Calu3 (cell line): ENCODE measurements around the gene TMEM203. TPM values are rescaled to one million over a fixed set of nuclear protein-coding genes. Genes with fewer than 3 reads are reported as not detected.

Source experiments
- BruUV-seq: library from RNA; stranded (reverse); fragments of 400-500 nt; replicated peaks from 2 replicates; lab custom pipeline; 2021; lab: Mats Ljungman, UMichigan
- CTCF ChIA-PET: fragments of 300-600 bp; sonication (Branson Sonifier 250); formaldehyde crosslinking; loops from one replicate; lab custom pipeline; 2022; ENCODE audit warnings: antibody characterized with exemption; lab: Charles Lee
- DNase-seq: peaks from one replicate; pipeline ENCODE4 v3.0.0; 2022
- H3K27ac Mint-ChIP-seq: one replicate; pipeline ENCODE4 v1.8.0; 2022; ENCODE audit warnings: mixed read lengths; ENCODE audit not compliant: unreplicated experiment
- H3K27me3 Mint-ChIP-seq: one replicate; pipeline ENCODE4 v1.8.0; 2022; ENCODE audit warnings: mixed read lengths; ENCODE audit not compliant: unreplicated experiment
- H3K36me3 Mint-ChIP-seq: one replicate; pipeline ENCODE4 v1.8.0; 2022; ENCODE audit warnings: mild to moderate bottlenecking, moderate library complexity, mixed read lengths; ENCODE audit not compliant: insufficient read depth, unreplicated experiment
- H3K4me1 Mint-ChIP-seq: one replicate; pipeline ENCODE4 v1.8.0; 2022; ENCODE audit warnings: mild to moderate bottlenecking, low read depth, mixed read lengths; ENCODE audit not compliant: unreplicated experiment
- H3K4me3 Mint-ChIP-seq: one replicate; pipeline ENCODE4 v1.8.0; 2022; ENCODE audit warnings: mild to moderate bottlenecking, low read depth, moderate library complexity, mixed read lengths; ENCODE audit not compliant: unreplicated experiment
- H3K9me3 Mint-ChIP-seq: one replicate; pipeline ENCODE4 v1.8.0; 2022; ENCODE audit warnings: low read depth, mixed read lengths; ENCODE audit not compliant: unreplicated experiment
- CTCF ChIP-seq: fragments of 200-600 bp; IDR thresholded peaks from one replicate; pipeline ENCODE4 v1.8.0; 2022; ENCODE audit warnings: antibody characterized with exemption; ENCODE audit not compliant: unreplicated experiment
- intact Hi-C: fragments of 100-400 bp; cut with micrococcal nuclease; formaldehyde crosslinking; loops from one replicate; pipeline ENCODE4 v1.10.0; 2022; ENCODE audit not compliant: unreplicated experiment
- microRNA-seq: library from miRNA; unstranded; fragments of <30 nt; microRNA quantifications from one replicate; pipeline ENCODE4 v1.2.0, GENCODE V29; 2022
- total RNA-seq: library from RNA; stranded (reverse); gene quantifications from 2 replicates; pipeline ENCODE4 v1.2.3, GENCODE V29; 2022

TMEM203 gene
- total RNA-seq, 1 experiment from 2014 or later, result 25.4 TPM

DNA sequence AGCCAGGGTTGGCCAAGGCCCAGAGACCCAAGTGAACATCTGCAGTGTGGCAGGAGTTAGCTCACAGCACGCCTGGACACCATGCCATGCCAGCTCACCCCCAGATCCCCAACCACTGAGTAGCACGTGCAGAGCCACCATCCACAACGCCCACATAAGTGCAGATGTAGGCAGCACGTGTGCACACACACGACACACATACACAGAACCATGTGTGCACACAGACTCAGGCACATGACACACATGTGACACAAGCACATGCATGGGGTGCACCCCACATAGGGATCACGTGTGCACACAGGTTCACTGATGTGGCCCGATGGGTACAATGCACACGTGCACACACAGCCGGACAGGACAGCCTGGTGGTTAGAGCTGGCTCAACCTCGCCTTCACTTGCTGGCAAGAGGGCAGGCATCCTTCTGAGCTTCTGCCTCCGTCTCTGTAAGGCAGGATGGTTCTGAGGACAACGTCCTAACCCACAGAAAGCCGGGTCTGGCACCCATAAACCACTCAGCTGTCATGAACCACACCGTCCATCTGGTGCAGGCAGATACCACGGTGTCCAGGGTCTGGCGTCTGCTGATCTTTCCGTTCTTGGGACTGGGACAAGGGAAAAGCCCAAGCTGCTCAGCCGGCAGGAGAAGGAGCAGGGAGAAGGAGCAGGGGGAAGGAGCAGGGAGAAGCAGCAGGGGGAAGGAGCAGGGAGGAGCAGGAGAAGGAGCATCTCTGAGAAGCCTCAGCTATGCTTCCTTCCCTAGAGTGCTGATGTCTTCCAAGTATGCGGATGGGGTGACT lies 47.6 kb downstream of the TMEM203 start:
- no peak for DNase-seq
- intact Hi-C loops, result no loop called here
- no peak for TF ChIP-seq CTCF
- CTCF ChIA-PET, result no interaction called here
- no TSS peak for BruUV-seq
- H3K27ac Mint-ChIP-seq, result no peak overlapping the region
- no peak overlapping the region for H3K4me3 Mint-ChIP-seq
- peaks cover 47% of the 10 kb centered on the region for H3K27me3 Mint-ChIP-seq
- peaks cover 14% of the 10 kb centered on the region for H3K4me1 Mint-ChIP-seq
- H3K36me3 Mint-ChIP-seq, result peaks cover 5% of the 10 kb centered on the region
- no peaks in the 10 kb centered on the region for H3K9me3 Mint-ChIP-seq

DNA sequence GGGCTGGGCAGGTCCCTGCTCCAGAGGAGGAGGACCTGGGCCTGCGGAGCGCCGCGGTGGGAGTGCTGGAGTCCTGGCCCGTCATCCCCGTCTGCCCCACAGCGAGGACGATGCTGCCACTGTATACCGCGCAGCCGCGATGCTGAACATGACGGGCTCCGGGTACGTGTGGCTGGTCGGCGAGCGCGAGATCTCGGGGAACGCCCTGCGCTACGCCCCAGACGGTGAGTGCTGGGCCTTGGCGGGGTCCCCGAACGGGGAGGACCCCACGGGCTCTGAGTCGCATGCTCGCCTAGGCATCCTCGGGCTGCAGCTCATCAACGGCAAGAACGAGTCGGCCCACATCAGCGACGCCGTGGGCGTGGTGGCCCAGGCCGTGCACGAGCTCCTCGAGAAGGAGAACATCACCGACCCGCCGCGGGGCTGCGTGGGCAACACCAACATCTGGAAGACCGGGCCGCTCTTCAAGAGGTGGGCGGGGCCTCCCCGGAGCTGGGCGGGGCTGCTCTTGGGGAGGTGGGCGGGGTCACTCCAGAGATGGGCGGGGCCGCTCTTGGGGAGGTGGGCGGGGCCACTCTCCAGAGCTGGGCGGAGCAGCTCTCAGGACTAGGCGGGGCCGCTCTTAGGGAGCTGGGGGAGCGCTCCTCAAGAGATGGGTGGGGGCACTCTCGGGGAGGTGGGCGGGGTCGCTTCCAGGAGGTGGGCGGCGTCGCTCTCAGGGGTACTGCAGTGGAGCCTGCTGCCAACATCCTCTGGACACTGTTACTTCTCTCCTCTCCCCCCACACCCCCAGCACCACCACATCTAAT lies 48.7 kb downstream of the TMEM203 start:
- no peak overlapping the region for H3K27ac Mint-ChIP-seq
- H3K4me3 Mint-ChIP-seq, result no peak overlapping the region
- CTCF ChIA-PET, result interaction anchor here (0.6 to 0.7 kb wide), 2 partner anchors 28 to 434 kb away, joined by 3 to 5 read pairs; no protein-coding TSS in a partner anchor
- H3K36me3 Mint-ChIP-seq, result peaks cover 5% of the 10 kb centered on the region
- DNase-seq, result no peak
- no TSS peak for BruUV-seq
- peaks cover 14% of the 10 kb centered on the region for H3K4me1 Mint-ChIP-seq
- H3K27me3 Mint-ChIP-seq, result peaks cover 44% of the 10 kb centered on the region
- H3K9me3 Mint-ChIP-seq, result no peaks in the 10 kb centered on the region
- intact Hi-C loops, result no loop called here
- no peak for TF ChIP-seq CTCF

Small RNA genes lying within 50 kb of the gene (microRNA-seq; reads per million reads assigned to microRNA genes)
- gene MIR3621, result not detected

Other genes starting within 250 kb of the TMEM203 start
- gene PTGDS, start 228.1 kb downstream of the TMEM203 start, total RNA-seq, result not detected in 2 replicates
- 0.22 TPM in 1 of 2 replicates, not detected in the other for gene LCNL1, start 222.7 kb downstream of the TMEM203 start, total RNA-seq
- gene PAXX, start 213.2 kb downstream of the TMEM203 start, total RNA-seq, result 38.3 and 43.7 TPM in 2 replicates
- 0.35 and 0.91 TPM in 2 replicates for gene CLIC3, start 209.1 kb downstream of the TMEM203 start, total RNA-seq
- 47.6 and 50.7 TPM in 2 replicates for gene ABCA2, start 177.4 kb downstream of the TMEM203 start, total RNA-seq
- gene FUT7, start 173.6 kb downstream of the TMEM203 start, total RNA-seq, result not detected in 2 replicates
- 65.2 and 78.6 TPM in 2 replicates for gene NPDC1, start 159.5 kb downstream of the TMEM203 start, total RNA-seq
- 3.8 and 5.8 TPM in 2 replicates for gene ENTPD2, start 151.6 kb downstream of the TMEM203 start, total RNA-seq
- 38.4 and 41.1 TPM in 2 replicates for gene SAPCD2, start 135.1 kb downstream of the TMEM203 start, total RNA-seq
- gene UAP1L1, start 128.1 kb downstream of the TMEM203 start, total RNA-seq, result 9.1 and 10.8 TPM in 2 replicates
- gene MAN1B1, start 118.7 kb downstream of the TMEM203 start, total RNA-seq, result 61.4 and 65.6 TPM in 2 replicates
- gene DPP7, start 90.9 kb downstream of the TMEM203 start, total RNA-seq, result 51.6 and 76.8 TPM in 2 replicates
- gene GRIN1, start 66.5 kb downstream of the TMEM203 start, total RNA-seq, result 0.24 and 0.54 TPM in 2 replicates
- gene LRRC26, start 35.6 kb downstream of the TMEM203 start, total RNA-seq, result 0.52 and 0.98 TPM in 2 replicates
- not detected in 2 replicates for gene TMEM210, start 33.6 kb downstream of the TMEM203 start, total RNA-seq
- gene ANAPC2, start 17.1 kb downstream of the TMEM203 start, total RNA-seq, result 49.4 and 51.4 TPM in 2 replicates
- 41.9 and 44.1 TPM in 2 replicates for gene SSNA1, start 17.0 kb downstream of the TMEM203 start, total RNA-seq
- 18.3 and 20.3 TPM in 2 replicates for gene TPRN, start 4.9 kb downstream of the TMEM203 start, total RNA-seq
- 26.4 and 27.7 TPM in 2 replicates for gene NDOR1, start 52 bp upstream of the TMEM203 start, total RNA-seq
- 10.1 and 14.2 TPM in 2 replicates for gene RNF208, start 16.6 kb upstream of the TMEM203 start, total RNA-seq
- gene CYSRT1, start 19.5 kb upstream of the TMEM203 start, total RNA-seq, result 3.0 and 3.6 TPM in 2 replicates
- gene RNF224, start 21.9 kb upstream of the TMEM203 start, total RNA-seq, result 1.6 and 1.7 TPM in 2 replicates
- 0.26 and 0.34 TPM in 2 replicates for gene SLC34A3, start 25.3 kb upstream of the TMEM203 start, total RNA-seq
- gene TUBB4B, start 35.6 kb upstream of the TMEM203 start, total RNA-seq, result 360 and 383 TPM in 2 replicates
- gene STPG3, start 45.6 kb upstream of the TMEM203 start, total RNA-seq, result not detected in 2 replicates
- gene NELFB, start 49.7 kb upstream of the TMEM203 start, total RNA-seq, result 41.8 and 43.5 TPM in 2 replicates
- gene TOR4A, start 72.1 kb upstream of the TMEM203 start, total RNA-seq, result 51.8 and 60.2 TPM in 2 replicates
- gene NRARP, start 96.6 kb upstream of the TMEM203 start, total RNA-seq, result 32.6 and 32.9 TPM in 2 replicates
- 13.2 and 15.3 TPM in 2 replicates for gene EXD3, start 217.5 kb upstream of the TMEM203 start, total RNA-seq
- 12.0 and 12.3 TPM in 2 replicates for gene NOXA1, start 217.7 kb upstream of the TMEM203 start, total RNA-seq
- 0.97 and 1.6 TPM in 2 replicates for gene ENTPD8, start 235.7 kb upstream of the TMEM203 start, total RNA-seq